HEK293T (cell line): ENCODE measurements around the gene SEMA3B.

ENCODE experiments used
- CTCF ChIA-PET: fragments of 350-600 bp; formaldehyde crosslinking; extraction: SDS; loops from one replicate; lab custom pipeline; 2021; ENCODE audit warnings: antibody characterized with exemption, inconsistent platforms; lab: Yijun Ruan, JAX
- POLR2A ChIA-PET: fragments of 350-600 bp; formaldehyde crosslinking; extraction: SDS; loops from one replicate; lab custom pipeline; 2020; ENCODE audit warnings: antibody characterized with exemption, inconsistent platforms; lab: Yijun Ruan, JAX
- DNase-seq: peaks from one replicate; pipeline ENCODE4 v3.0.0; 2012; ENCODE audit warnings: mixed read lengths; ENCODE audit errors: extremely low spot score
- ARNT ChIP-seq: fragments of 450-650 bp; IDR thresholded peaks from 2 replicates; pipeline ENCODE4 v1.6.1; 2017; ENCODE audit warnings: mild to moderate bottlenecking
- BHLHE40 ChIP-seq: fragments of 450-650 bp; IDR thresholded peaks from 2 replicates; pipeline ENCODE4 v1.6.1; 2016; ENCODE audit warnings: mild to moderate bottlenecking, moderate library complexity, borderline replicate concordance
- CTBP1 ChIP-seq: fragments of 450-650 bp; IDR thresholded peaks from 2 replicates; pipeline ENCODE4 v1.6.1; 2016; ENCODE audit warnings: borderline replicate concordance
- ELF4 ChIP-seq: fragments of 450-650 bp; IDR thresholded peaks from 2 replicates; pipeline ENCODE4 v1.6.1; 2017; ENCODE audit warnings: antibody characterized with exemption
- FOXA1 ChIP-seq: fragments of 450-650 bp; IDR thresholded peaks from 2 replicates; pipeline ENCODE4 v1.6.1; 2016; ENCODE audit warnings: mild to moderate bottlenecking
- FOXK2 ChIP-seq: fragments of 450-650 bp; IDR thresholded peaks from 2 replicates; pipeline ENCODE4 v1.6.1; 2016; ENCODE audit warnings: mild to moderate bottlenecking
- FOXM1 ChIP-seq: fragments of 450-650 bp; IDR thresholded peaks from 2 replicates; pipeline ENCODE4 v1.6.1; 2017; ENCODE audit warnings: mild to moderate bottlenecking, borderline replicate concordance
- HDGF ChIP-seq: fragments of 450-650 bp; IDR thresholded peaks from 2 replicates; pipeline ENCODE4 v1.6.1; 2017; ENCODE audit warnings: antibody characterized with exemption, borderline replicate concordance
- L3MBTL2 ChIP-seq: fragments of 450-650 bp; conservative IDR thresholded peaks from 2 replicates; pipeline ENCODE4 v1.6.1; 2016; ENCODE audit warnings: mild to moderate bottlenecking
- LEF1 ChIP-seq: fragments of 450-650 bp; IDR thresholded peaks from 2 replicates; pipeline ENCODE4 v1.6.1; 2017; ENCODE audit warnings: mild to moderate bottlenecking, borderline replicate concordance
- NFRKB ChIP-seq: fragments of 450-650 bp; IDR thresholded peaks from 2 replicates; pipeline ENCODE4 v1.6.1; 2016; ENCODE audit warnings: mild to moderate bottlenecking, moderate library complexity
- PKNOX1 ChIP-seq: fragments of 450-650 bp; IDR thresholded peaks from 2 replicates; pipeline ENCODE4 v1.6.1; 2016
- SP1 ChIP-seq: fragments of 450-650 bp; IDR thresholded peaks from 2 replicates; pipeline ENCODE4 v1.6.1; 2017
- SUZ12 ChIP-seq: fragments of 450-650 bp; IDR thresholded peaks from 2 replicates; pipeline ENCODE4 v1.6.1; 2016; ENCODE audit warnings: mild to moderate bottlenecking
- TARDBP ChIP-seq: fragments of 450-650 bp; IDR thresholded peaks from 2 replicates; pipeline ENCODE4 v1.6.1; 2016
- ZNF384 ChIP-seq: fragments of 450-650 bp; IDR thresholded peaks from 2 replicates; pipeline ENCODE4 v1.6.1; 2016

Gene SEMA3B

GRCh38 chr3:50295553-50296431 lies 26.8 kb downstream of the SEMA3B start:
- CTCF ChIA-PET = no interaction called here
- POLR2A ChIA-PET = interaction anchor here (1.0 to 2.5 kb wide), 3 partner anchors 11 to 509 kb away, joined by 3 to 12 read pairs (median 4); partner anchors contain the start of gene IP6K1
- no peak for DNase-seq
- no peak for TF ChIP-seq FOXK2
- TF ChIP-seq SUZ12 = no peak
- TF ChIP-seq ARNT = no peak
- no peak for TF ChIP-seq ZNF384
- TF ChIP-seq FOXM1 = no peak
- no peak for TF ChIP-seq SP1
- no peak for TF ChIP-seq HDGF
- TF ChIP-seq L3MBTL2 = no peak
- no peak for TF ChIP-seq PKNOX1
- TF ChIP-seq ELF4 = no peak
- no peak for TF ChIP-seq FOXA1

- TF ChIP-seq SP1 (no peak), L3MBTL2 (no peak), HDGF (no peak), CTBP1 (no peak), ELF4 (no peak), NFRKB (no peak), FOXM1 (no peak), BHLHE40 (no peak)
- no peak for DNase-seq
- POLR2A ChIA-PET = interaction anchor here (0.7 to 3.5 kb wide), 3 partner anchors 30 to 40 kb away, joined by 3 to 21 read pairs (median 4); partner anchors contain the start of gene TUSC2
- CTCF ChIA-PET = no interaction called here
Observed at GRCh38 chr3:50296721-50297383, 27.9 kb downstream of the SEMA3B start.

- POLR2A ChIA-PET = interaction anchor here (0.7 to 3.5 kb wide), 3 partner anchors 30 to 39 kb away, joined by 3 to 21 read pairs (median 4); partner anchors contain the start of gene TUSC2
- TF ChIP-seq HDGF (no peak), FOXA1 (no peak), NFRKB (no peak), ARNT (no peak), SP1 (no peak), ELF4 (no peak), TARDBP (no peak), ZNF384 (no peak), PKNOX1 (no peak), SUZ12 (no peak), BHLHE40 (no peak), L3MBTL2 (no peak), FOXM1 (no peak), LEF1 (no peak), FOXK2 (no peak), CTBP1 (no peak)
- DNase-seq = no peak
- CTCF ChIA-PET = interaction anchor here (0.9 kb wide), 1 partner anchor 23 kb away, joined by 3 read pairs; no protein-coding TSS in a partner anchor
Observed at GRCh38 chr3:50297384-50297775, 28.4 kb downstream of the SEMA3B start.

- CTCF ChIA-PET = interaction anchor here (0.9 to 2.1 kb wide), 3 partner anchors 24 to 104 kb away, joined by 3 to 8 read pairs (median 3); no protein-coding TSS in a partner anchor
Observed at GRCh38 chr3:50297896-50298725, 29.2 kb downstream of the SEMA3B start.

More at GRCh38 chr3:50297896-50298725, 29.2 kb downstream of the SEMA3B start:
- DNase-seq = no peak
- TF ChIP-seq SP1 (no peak), ZNF384 (no peak), ARNT (no peak), FOXM1 (no peak), NFRKB (no peak), ELF4 (no peak), TARDBP (no peak), PKNOX1 (no peak), SUZ12 (no peak)
- POLR2A ChIA-PET = interaction anchor here (1.1 to 3.5 kb wide), 5 partner anchors 23 to 39 kb away, joined by 3 to 23 read pairs (median 11); partner anchors contain the start of gene TUSC2
